ENCODE data around the gene SEC16A.

DNA sequence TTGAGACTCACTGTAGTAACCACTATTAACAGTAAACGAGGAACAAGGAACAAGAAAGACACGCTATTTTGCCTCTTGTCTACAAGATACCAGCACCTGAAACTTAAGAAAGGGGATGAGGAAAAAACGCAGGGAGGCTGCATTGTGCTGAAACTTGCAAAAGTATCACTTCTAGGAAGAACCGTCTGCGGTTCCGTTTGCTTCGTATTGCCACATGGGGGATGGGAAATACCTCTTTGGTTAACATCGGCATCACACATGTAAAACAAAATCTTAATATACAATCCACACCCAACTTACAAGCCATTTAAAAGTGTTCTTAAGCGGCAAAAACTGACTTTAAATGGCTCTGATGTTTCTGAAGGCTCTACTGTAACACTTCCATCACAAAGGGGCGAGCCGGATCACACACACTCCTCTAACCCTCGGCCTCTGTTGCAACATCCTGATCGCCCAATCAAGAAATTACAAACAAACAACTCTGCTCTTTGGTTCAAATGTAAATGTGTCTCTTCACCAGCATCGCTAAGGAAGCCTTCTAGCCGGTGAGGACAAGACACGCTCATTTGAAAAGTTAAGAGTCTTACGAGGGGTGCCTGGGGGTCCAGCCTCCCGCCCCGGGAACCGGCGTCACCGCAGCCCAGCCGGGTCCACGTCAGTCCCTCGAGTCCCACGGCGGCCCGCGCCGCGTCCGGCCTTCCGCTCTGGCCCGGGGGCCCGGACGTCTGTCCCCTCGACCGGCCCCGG lies 621 bp downstream of the SEC16A start:
- no peak for TF ChIP-seq CTCF (IDR thresholded peaks at IDR 0.05; ENCODE audit: poor library complexity)
- no peak for TF ChIP-seq EZH2 (IDR thresholded peaks at IDR 0.05; ENCODE audit: borderline replicate concordance)
